Bone marrow (tissue), 2 donors: ENCODE results near the gene UNC5B.

Experiments
- DNase-seq, 2 donors: peaks; one replicate each; lab custom pipeline; 2025; lab: John Stamatoyannopoulos, UW

The UNC5B gene

GRCh38 chr10:71239946-71240795 lies 27.8 kb downstream of the UNC5B start:
- DNase-seq, result no peak

- DNase-seq, result no peak
These were observed 28.9 kb downstream of the UNC5B start for GRCh38 chr10:71241114-71241829.

GRCh38 chr10:71241830-71242621 lies 29.7 kb downstream of the UNC5B start:
- DNase-seq, result no peak

- no peak for DNase-seq
These were observed 30.2 kb downstream of the UNC5B start for GRCh38 chr10:71242622-71243009.

GRCh38 chr10:71243756-71244395 lies 31.5 kb downstream of the UNC5B start:
- DNase-seq, result no peak

GRCh38 chr10:71244431-71245419 lies 32.4 kb downstream of the UNC5B start:
- peak in 1 of 2 donors; percentile 32 for DNase-seq

- no peak for DNase-seq
These were observed 33.3 kb downstream of the UNC5B start for GRCh38 chr10:71245420-71246325.

GRCh38 chr10:71246591-71247413 lies 34.4 kb downstream of the UNC5B start:
- DNase-seq, result no peak

GRCh38 chr10:71247414-71247705 lies 35.0 kb downstream of the UNC5B start:
- DNase-seq, result no peak

GRCh38 chr10:71247804-71248203 lies 35.4 kb downstream of the UNC5B start:
- DNase-seq, result no peak

- DNase-seq, result no peak
These were observed 35.8 kb downstream of the UNC5B start for GRCh38 chr10:71248210-71248609.

GRCh38 chr10:71249996-71250395 lies 37.6 kb downstream of the UNC5B start:
- no peak for DNase-seq

- DNase-seq, result no peak
These were observed 38.0 kb downstream of the UNC5B start for GRCh38 chr10:71250405-71250804.

- no peak for DNase-seq
These were observed 38.5 kb downstream of the UNC5B start for GRCh38 chr10:71250842-71251241.

GRCh38 chr10:71251319-71251718 lies 38.9 kb downstream of the UNC5B start:
- DNase-seq, result no peak

GRCh38 chr10:71252220-71252619 lies 39.9 kb downstream of the UNC5B start:
- DNase-seq, result no peak

GRCh38 chr10:71253981-71254818 lies 41.8 kb downstream of the UNC5B start:
- DNase-seq, result no peak
